Prostate gland (tissue), 2 donors: ENCODE measurements around the gene ZNF664. TPM values are rescaled to one million over a fixed set of nuclear protein-coding genes. Genes with fewer than 3 reads are reported as not detected.

ENCODE experiments used
- DNase-seq: peaks from one replicate; pipeline ENCODE4 v3.0.0-alpha.2; 2019; ENCODE audit warnings: low spot score
- H3K27ac ChIP-seq, 2 donors: fragments of 200-600 bp; sonication (generic); 2 replicates each; pipeline ENCODE4 v1.5.1; 2017 to 2019
- H3K27me3 ChIP-seq: fragments of 200-600 bp; sonication (generic); replicated peaks from 2 replicates; pipeline ENCODE4 v1.5.1; 2019; ENCODE audit not compliant: insufficient read depth
- H3K36me3 ChIP-seq, 2 donors: fragments of 200-600 bp; sonication (generic); 1 replicate in 1 of 2; 2 replicates in 1 of 2; pipeline versions ENCODE4 v1.5.1 to v1.8.1; 2017 to 2019
- H3K4me1 ChIP-seq: fragments of 200-600 bp; sonication (generic); replicated peaks from 2 replicates; pipeline ENCODE4 v1.5.1; 2019
- H3K4me3 ChIP-seq, 2 donors: fragments of 200-600 bp; sonication (generic); 2 replicates each; pipeline ENCODE4 v1.5.1; 2017 to 2019
- H3K9me3 ChIP-seq: fragments of 200-600 bp; sonication (generic); 2 replicates; pipeline ENCODE4 v1.5.1; 2017
- POLR2A ChIP-seq: fragments of 450-650 bp; IDR thresholded peaks from one replicate; pipeline ENCODE4 v1.6.1; 2016; ENCODE audit warnings: antibody characterized with exemption, mild to moderate bottlenecking
- POLR2AphosphoS5 ChIP-seq: sonication (generic); formaldehyde crosslinking; IDR thresholded peaks from one replicate; pipeline ENCODE4 v1.6.1; 2017; ENCODE audit warnings: antibody characterized with exemption
- WGBS: methylation state at CpG from one replicate; pipeline ENCODE4 v1.1.5; 2018; 5-methylcytosine and 5-hydroxymethylcytosine counted together
- intact Hi-C: fragments of 100-400 bp; cut with DNase I; formaldehyde crosslinking; loops from one replicate; pipeline ENCODE4 v1.14.2; 2022
- total RNA-seq, 2 donors: library from RNA; depleted of rRNA; stranded (reverse); fragments of >200 nt; gene quantifications; one replicate each; pipeline ENCODE4 v1.1.0, GENCODE V29; 2016
- TF ChIP-seq, protein P1 (sequence below), 4 experiments: fragments of 200-600 bp in 2 of 4; fragments of 450-650 bp in 2 of 4; sonication (generic) in 2 of 4; IDR thresholded peaks; 1 replicate in 3 of 4; 2 replicates in 1 of 4; pipeline ENCODE4 v1.5.1; 2016 to 2019; ENCODE audit warnings: antibody characterized with exemption in 4 of 4, mild to moderate bottlenecking in 2 of 4, moderate library complexity in 2 of 4

ZNF664 gene
- total RNA-seq, 2 donors from 2014 or later: 59.4 to 70.5 TPM

GRCh38 chr12:123928897-123929296, 44.1 kb upstream of the ZNF664 start:
- DNase-seq: no peak
- intact Hi-C loops: no loop called here
- no peak overlapping the region for H3K4me3 ChIP-seq
- WGBS: 84% methylated on average over 7 of the region's 7 CpGs
- no peak overlapping the region for H3K27ac ChIP-seq
- TF ChIP-seq, protein P1, sequence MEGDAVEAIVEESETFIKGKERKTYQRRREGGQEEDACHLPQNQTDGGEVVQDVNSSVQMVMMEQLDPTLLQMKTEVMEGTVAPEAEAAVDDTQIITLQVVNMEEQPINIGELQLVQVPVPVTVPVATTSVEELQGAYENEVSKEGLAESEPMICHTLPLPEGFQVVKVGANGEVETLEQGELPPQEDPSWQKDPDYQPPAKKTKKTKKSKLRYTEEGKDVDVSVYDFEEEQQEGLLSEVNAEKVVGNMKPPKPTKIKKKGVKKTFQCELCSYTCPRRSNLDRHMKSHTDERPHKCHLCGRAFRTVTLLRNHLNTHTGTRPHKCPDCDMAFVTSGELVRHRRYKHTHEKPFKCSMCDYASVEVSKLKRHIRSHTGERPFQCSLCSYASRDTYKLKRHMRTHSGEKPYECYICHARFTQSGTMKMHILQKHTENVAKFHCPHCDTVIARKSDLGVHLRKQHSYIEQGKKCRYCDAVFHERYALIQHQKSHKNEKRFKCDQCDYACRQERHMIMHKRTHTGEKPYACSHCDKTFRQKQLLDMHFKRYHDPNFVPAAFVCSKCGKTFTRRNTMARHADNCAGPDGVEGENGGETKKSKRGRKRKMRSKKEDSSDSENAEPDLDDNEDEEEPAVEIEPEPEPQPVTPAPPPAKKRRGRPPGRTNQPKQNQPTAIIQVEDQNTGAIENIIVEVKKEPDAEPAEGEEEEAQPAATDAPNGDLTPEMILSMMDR (IDR thresholded peaks at IDR 0.05): no peak
- no peaks in the 10 kb centered on the region for H3K9me3 ChIP-seq
- no peaks in the 10 kb centered on the region for H3K4me1 ChIP-seq
- H3K27me3 ChIP-seq: no peaks in the 10 kb centered on the region
- no peaks in the 10 kb centered on the region for H3K36me3 ChIP-seq

DNA sequence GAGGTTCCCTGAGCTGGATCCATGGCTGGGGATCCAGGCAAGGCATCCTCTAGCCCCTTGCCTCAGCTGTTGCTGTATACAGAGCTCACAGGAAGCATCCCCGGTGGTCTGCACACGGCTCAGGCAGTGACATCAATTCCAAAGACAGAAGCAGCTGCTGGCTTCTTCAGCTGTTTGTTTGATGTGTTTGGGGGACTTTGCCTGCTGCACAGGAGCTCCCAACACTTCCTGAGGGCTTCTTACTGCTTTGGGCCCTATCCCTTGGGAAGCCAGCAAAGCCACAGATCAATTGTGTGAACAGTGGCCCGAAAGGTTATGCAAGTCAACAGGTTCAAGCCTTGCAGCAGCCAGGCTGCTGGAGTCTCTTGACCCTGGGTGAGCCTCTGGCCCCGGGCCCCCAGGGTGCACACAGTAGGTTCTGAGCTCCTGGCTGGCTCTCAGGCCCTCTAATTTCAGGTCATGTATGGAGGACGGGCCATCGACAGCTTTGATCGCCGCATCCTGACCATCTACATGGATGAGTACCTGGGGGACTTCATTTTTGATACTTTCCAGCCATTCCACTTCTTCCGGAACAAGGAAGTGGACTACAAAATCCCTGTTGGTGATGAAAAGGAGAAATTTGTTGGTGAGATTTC, 43.0 kb upstream of the ZNF664 start:
- Histone ChIP-seq H3K36me3 (no peaks in the 10 kb centered on the region), H3K9me3 (no peaks in the 10 kb centered on the region), H3K4me1 (no peaks in the 10 kb centered on the region), H3K27ac (no peak overlapping the region), H3K4me3 (no peak overlapping the region), H3K27me3 (no peaks in the 10 kb centered on the region)
- DNase-seq: no peak
- intact Hi-C loops: no loop called here
- WGBS: 96% methylated on average over 9 of the region's 9 CpGs
- TF ChIP-seq POLR2A (no peak), POLR2AphosphoS5 (no peak)
- TF ChIP-seq, protein P1 (IDR thresholded peaks at IDR 0.05): no peak

DNA sequence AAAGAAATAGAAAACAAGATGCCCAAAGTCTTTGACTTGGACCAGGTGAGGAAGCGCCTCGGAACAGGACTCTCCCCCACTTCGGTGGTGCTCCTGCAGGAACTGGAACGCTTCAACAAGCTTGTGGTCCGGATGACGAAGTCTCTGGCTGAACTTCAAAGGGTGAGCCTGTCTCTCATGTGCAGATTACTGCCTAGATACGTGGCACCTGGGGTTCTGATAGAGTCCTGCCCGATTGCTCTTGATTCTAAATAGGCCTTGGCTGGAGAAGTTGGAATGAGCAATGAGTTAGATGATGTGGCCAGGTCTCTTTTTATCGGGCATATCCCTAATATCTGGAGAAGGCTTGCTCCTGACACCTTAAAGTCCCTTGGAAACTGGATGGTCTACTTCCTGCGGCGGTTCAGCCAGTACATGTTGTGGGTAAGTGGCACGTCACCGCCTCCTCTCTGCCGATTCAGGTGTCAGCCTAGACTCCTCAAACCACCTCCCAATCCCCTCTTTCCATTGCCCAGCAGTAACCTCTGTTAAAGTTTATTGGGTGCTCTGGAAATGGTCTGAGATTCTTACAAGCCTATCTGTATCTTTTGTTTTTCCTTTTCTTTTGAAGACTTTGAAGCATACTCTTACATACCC, 41.2 kb upstream of the ZNF664 start:
- Histone ChIP-seq H3K27me3 (no peaks in the 10 kb centered on the region), H3K9me3 (no peaks in the 10 kb centered on the region), H3K4me3 (no peak overlapping the region), H3K27ac (no peak overlapping the region), H3K36me3 (no peaks in the 10 kb centered on the region), H3K4me1 (no peaks in the 10 kb centered on the region)
- WGBS: 55% methylated on average over 14 of the region's 14 CpGs
- DNase-seq: no peak
- TF ChIP-seq, protein P1 (IDR thresholded peaks at IDR 0.05): no peak
- TF ChIP-seq POLR2A (no peak), POLR2AphosphoS5 (no peak)
- intact Hi-C loops: no loop called here

DNA sequence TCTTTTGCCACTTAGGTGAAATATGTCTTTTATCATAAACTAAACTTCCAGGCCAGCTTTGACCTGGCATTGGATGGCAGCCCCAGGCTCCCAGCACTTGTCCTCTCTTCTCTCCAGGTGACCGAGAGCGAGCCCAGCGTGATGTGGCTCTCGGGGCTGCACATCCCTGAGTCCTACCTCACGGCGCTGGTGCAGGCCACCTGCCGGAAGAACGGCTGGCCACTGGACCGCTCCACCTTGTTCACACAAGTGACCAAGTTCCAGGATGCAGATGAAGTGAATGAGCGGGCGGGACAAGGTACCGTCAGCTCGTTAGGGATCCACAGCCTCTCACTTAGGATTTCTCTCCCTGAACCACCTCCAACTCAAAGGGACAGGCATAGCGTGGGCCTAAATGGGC, 39.8 kb upstream of the ZNF664 start:
- no peak overlapping the region for H3K27ac ChIP-seq
- no peak for TF ChIP-seq POLR2A
- no peak for DNase-seq
- no peaks in the 10 kb centered on the region for H3K36me3 ChIP-seq
- H3K27me3 ChIP-seq: no peaks in the 10 kb centered on the region
- H3K4me1 ChIP-seq: no peaks in the 10 kb centered on the region
- H3K9me3 ChIP-seq: no peaks in the 10 kb centered on the region
- no peak overlapping the region for H3K4me3 ChIP-seq
- 97% methylated on average over 14 of the region's 14 CpGs for WGBS
- intact Hi-C loops: no loop called here

- H3K27me3 ChIP-seq: no peaks in the 10 kb centered on the region
- no peaks in the 10 kb centered on the region for H3K9me3 ChIP-seq
- intact Hi-C loops: no loop called here
- no peak overlapping the region for H3K27ac ChIP-seq
- no peak for DNase-seq
- H3K4me3 ChIP-seq: no peak overlapping the region
- H3K36me3 ChIP-seq: no peaks in the 10 kb centered on the region
- TF ChIP-seq POLR2A (no peak), POLR2AphosphoS5 (no peak)
- TF ChIP-seq, protein P1 (IDR thresholded peaks at IDR 0.05): no peak
- WGBS: 93% methylated on average over 11 of the region's 11 CpGs
- H3K4me1 ChIP-seq: no peaks in the 10 kb centered on the region
Observed at GRCh38 chr12:123934016-123934620, 38.9 kb upstream of the ZNF664 start.
